ENCODE measurements around the gene EBF4.

The EBF4 gene

DNA sequence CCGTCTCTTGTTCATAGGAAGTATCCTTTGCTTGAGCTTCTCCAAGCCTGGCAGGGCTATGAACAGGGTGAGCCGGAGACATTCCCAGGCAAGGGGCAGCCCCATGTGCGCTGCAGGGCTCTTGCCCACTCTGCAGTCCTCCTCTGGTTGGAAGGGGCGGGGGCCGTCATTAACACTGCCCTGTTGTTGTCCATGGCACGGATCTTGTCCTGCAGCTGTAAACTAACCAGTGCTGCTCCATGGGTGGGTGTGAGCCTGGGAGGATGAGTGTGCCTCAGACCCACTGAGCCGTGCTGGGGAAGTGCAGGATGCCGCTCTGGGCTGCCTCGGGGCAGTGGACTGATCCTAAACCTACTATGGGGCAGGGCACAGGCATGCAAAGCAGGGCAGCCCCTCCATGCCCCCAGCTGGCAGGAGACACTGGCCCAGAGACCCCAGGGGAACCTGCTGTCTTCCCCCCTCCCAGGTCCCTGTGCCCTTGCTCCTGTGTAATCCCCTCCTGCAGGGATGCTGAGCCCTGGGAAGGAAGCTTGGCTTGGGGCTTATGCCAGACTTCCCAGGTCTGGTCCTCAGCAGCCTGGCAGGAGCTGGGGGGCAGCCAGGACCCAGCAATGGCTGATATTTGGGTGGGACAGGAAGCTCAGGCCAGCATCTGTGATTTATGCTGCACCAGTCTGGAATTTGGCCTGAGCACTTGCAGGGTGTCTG lies 8.5 kb downstream of the EBF4 start:
- DNase-seq: no peak

DNA sequence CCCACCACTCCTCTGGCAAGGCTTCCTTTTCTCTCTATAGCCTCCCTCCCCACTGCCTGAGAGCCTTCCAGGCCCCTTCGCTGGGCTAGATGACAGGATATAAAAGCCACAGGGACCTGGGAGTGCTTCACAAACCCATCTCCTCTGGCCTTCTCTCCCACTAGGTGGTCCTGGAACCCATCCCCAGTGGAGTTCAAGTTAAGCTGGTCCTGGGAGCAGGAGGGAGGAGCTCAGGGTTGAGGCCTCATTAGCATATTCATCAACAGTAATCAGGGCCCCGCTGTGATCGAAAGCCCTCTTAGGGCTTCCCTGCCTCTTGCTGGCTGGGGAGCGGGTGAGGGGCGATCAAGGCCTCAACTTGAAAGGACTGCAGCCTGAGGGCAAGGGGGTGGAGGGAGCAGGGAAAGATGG lies 9.1 kb downstream of the EBF4 start:
- DNase-seq: no peak

DNA sequence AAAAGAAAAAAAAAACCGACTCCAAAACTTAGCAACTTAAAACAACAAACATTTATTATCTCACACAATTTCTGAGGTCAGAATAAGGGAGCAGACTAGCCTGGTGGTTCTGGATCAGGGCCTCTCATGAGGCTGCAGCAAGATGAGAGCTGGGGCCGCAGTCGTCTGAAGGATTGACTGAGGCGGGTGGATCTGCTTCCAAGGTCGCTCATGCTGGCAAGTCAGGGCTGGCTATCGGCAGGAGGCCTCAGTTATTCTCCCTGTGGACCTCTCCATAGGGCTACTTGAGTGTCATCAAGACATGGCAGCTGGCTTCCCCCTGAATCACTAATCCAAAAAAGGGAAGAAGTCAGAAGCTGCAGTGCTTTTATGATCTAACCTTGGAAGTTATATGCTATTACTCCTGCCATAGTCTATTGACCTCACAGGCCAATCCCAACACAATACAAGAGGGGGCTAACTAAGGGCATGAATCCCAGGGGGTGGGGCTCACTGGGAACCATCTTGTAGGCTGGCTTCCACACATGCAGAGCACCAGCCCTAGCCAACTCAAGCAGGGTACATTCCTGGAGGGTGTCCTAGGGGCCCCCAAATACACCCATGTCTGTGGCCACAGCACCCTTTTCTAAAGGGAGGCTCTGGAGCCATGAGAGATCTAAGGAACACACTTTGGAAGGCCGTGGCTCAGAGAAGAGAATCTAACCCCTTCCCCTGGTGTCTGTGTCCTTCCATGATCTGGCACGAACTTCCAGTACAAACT lies 11.3 kb downstream of the EBF4 start:
- no peak for DNase-seq

DNA sequence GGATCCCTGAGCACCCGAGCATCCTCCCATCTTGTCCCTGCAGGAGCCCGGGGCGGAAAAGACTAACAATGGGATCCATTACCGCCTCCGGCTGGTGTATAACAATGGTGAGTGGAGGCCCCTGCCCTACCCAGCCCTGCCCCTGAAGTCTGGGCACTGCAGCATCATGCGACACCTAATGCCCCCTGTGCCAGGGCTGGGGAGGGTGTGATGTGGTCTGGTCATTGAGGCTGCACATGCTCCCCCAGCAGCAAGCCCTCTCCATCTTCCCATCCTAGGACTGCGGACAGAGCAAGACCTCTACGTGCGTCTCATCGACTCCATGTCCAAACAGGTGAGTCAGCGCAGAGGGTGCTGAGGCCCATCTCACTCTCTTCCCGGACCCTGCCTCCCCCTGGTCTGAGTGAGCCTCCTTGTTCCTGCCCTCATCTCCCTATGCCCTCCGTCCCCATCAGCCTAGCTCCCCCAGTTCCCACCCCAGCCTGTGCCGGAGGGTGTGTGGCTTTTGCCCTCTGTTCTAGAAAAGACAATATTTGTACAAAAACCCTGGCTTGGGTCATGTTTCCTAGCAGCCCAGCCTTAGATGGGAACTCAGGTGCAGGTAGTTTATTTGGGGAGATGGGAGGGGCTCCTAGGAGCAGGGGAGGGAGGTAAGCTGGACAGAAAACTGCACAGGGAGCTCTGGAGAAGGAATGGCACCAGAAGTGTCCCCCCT lies 13.5 kb downstream of the EBF4 start:
- no peak for DNase-seq

DNA sequence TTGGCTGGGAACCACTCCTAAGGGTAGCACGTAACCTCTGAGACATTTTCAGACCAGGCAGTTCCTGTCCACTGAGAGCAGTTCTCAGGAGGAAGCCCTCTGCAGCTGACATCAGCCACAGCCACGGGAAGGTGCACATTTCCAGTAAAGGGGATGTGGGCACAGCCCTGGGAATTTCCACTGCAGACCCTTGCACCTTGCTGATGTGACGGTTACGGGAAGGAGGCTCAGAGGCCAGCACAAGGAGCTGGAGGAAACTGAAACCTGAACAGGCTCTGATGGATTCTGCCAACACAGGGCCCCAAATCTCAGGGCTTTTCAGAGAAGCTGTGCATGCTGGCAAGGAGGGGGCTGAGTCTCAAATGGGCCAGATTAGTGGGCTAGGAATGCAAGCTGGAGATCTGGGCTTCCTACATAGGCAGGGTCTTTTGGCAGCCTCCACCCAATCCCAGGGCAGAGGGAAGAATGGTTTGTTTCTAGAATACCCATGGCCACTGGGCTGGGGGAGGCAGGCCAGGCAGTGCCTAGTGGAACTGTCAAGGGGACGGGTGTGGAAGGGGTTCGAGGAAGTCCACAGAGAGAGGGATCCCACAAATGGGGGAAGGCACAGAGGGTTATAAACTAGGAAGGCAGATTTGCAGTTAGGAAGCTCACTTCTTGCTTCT lies 14.2 kb downstream of the EBF4 start:
- no peak for DNase-seq

DNA sequence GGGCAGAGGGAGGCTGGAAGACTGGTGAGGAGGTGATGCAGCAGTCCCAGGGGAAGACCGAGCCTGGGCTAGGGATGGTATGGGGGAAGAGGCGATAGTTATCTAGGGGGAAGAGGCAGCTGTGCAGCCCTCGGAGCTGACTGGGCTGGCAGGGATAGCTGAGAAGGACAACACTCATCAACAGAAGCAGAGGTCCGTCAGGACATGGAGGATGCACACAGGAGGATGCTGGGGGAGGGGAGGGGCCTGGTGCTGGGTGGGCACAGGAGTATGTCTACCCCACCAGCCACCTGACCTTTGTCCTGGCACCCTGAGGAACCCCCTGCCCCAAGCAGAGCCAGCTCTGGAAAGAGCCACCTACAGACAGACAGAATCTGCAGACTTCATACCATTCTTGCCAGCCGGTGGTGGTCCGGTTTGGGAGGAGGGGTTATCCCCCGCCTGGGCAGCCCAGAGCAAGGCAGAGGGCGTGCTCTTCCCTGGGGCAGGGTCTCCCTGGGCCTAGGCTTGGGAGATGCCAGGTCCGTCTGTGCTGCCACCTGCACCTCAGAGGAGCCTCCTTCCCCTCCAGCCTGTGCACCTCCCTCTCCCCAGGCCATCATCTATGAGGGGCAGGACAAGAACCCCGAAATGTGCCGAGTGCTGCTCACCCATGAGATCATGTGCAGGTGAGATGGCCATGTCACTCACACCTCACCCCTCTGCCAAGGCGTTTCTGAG lies 14.9 kb downstream of the EBF4 start:
- DNase-seq: no peak

DNA sequence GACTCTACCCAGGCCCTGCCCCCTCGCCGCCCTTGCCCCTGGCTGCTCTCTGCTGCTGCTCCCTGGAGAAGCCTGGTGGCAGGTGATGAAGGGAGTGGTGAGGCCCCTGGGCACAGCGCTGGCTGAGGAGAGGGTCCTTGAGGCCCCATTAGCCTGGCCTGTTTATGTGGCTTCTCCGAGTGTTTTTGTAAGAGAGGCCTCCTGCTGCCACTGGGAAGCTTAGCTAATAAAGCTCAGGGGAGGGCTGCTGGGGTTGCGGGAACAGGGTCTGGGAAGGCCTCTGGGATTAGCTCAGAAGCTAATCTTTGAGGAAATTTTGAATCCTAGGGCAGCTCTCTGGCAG lies 15.5 kb downstream of the EBF4 start:
- DNase-seq: no peak

DNA sequence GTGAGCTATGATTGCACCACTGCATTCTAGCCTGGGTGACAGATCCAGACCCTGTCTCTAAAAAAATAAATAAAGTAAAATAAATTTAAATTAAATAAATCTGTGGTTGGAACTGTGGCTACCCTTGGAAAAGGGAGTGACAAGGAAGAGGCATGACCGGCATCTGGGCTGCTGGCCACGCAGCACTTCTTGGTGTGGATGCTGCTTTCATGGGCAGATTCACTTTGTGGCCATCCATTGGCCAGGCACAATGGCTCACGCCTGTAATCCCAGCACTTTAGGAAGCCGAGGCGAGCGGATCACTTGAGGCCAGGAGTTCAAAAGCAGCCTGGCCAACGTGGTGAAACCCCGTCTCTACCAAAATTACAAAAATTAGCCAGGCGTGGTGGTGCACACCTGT lies 16.1 kb downstream of the EBF4 start:
- no peak for DNase-seq

DNA sequence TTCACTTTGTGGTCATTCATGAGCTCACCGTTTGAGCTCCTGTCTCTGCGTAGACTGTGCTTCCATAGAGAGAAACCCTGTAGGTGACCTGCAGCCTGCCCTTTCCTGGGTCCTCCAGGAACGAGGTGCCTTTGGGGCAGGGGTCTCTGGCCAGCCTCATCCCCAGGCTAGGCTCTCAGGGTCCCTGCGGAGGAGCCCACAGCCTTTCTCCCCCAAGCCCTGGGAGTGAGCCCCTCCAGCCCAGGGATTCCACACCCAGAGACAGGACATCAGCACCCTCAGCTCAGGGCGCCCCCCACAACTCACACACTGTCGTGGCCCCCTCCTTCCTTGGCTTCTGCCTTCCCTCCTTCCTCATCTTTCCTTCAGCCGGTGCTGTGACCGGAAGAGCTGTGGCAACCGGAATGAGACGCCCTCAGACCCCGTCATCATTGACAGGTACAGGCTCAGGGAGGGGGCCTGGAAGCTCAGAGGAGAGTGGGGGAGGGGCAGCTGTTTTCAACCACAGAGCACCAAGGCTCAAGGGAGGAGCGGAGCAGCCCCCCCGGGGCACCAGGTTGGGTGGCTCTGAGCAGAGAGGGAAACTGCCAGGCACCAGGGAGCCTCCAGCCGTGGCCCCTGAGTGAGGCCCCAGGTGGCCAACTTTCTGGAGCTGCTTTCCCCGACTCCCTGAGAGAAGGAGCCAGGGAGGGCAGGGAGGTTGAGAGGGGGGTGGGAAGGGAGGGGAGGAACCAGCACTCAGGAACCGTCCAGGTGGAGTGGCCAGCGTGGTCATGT lies 16.8 kb downstream of the EBF4 start:
- no peak for DNase-seq

DNA sequence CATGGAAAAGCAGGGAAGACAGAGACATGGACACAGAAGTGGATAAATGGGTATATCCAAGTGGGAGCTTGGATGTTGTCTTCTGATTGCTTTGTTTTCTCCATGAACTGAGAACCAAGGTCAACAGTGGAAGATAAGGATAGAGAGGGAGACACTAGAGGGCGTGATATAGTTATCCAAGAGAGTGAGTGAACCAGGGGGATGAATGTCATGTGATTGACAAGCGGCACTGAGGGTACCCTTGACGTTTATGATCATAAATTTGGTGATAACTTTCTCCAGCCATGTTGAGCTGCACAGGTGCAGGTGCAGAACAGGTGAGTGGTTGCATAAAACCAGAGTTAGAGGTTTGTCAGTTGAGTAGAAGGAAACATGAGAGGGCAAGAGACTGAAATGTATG lies 20.7 kb downstream of the EBF4 start:
- no peak for DNase-seq

DNA sequence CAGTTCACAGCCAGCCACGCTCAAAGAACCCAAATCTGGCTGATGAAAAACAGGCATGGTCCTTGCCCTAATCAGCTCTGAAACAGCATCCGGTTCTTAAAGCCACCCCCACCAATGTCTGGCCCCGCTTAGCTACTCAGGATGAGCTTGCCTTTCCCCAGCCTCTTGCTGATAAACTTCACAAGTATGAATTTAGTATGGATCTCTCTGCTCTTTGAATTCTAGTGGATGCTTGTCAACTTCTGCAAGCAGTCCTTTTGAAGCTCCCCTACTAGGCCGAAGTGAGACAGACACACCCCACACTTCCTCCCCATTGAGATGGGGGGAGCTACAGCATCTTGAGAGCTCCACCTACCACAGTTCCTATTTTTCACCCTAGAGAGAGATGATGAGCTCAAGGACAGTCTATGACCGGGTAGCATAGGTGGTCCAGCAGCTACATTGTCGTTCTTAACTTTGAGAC lies 36.7 kb downstream of the EBF4 start:
- DNase-seq: no peak

DNA sequence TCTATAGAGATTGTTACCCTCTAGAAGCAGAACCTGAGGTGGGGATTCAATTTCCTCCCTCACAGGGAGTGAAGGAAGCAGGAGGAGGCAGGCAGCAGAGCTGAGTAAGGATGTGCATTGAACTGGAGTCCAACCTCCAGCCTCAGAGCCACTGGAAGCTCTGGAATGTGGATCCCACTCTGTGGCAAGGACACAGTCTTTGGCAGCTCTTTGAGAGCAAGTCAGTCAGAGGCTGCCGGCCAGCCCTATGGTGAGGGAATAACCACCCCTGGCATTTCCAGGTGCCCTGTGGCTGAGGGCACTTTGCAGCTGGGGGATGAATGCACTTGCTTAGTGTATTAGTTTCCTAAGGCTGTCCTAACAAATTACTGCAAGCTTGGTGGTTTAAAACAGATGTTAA lies 37.2 kb downstream of the EBF4 start:
- DNase-seq: no peak

DNA sequence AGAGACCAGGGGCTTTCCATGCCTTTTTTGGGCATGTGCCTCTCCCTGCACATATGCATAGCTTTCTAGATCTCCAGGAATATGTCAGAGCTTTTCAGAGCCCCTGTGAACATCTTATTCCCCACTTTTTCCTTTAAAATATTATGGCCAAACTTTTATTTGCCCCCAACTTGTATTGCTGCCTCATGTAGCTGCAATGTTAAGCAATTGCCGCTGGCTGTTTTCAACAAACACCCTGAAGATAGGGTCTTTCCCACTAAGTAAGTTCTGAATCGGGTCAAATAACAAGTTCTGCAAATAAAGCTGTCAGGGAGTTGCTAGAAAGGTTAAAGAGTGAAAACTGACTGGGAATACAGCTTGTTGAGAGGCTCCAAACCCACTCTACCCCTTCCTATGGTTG lies 42.3 kb downstream of the EBF4 start:
- DNase-seq: no peak

DNA sequence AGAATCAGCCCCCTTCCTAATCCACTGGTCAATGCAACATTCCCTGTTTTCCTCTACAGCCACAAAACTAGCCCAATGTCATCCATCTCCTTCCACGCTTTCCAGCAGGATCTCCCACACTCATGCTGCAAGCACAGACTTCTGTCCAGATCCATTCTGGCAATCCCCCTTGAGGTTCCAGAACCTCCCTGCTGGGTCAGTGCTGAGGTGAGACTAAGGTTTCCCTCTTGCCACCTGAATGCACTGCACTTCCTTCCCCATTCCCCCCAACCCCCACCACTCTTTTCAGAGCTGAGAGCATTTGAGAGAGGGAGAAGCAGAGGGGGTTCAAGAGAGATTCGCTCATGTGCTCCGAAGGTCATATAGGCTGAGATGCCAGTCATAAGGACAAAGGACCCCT lies 43.9 kb downstream of the EBF4 start:
- no peak for DNase-seq

DNA sequence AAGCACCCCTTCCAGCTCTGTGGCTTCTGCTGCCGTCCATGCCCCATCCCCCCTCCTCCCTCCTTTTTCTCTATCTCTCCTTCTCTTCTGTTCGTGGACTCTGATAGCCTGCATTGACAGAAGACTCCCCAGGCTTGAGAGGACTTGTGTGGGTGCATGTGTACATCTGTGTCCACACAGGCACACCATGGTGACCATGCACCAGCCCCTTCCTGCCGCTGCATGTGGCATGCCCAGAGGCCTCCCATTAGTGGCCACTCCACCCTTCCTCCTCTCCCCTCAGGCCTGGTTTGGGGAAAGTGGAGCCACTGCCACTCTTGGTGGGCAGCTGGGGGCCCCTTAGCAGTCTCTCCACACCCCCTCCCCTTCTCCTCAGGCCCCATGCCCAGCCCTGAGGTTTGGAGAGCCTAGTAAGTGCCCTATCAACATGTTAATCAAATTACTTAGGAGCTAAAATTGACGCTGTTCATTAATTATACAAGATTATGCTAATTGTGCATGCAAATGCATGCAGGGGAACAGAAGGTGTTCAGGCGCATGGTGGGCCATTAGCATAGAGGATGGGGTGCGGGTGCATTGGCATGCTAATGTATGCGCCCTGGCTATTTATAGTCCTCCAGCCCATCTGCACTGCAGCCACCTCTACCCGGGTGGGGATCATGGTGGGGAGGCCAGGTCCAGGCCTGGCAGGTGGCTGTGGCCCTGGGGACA lies 45.9 kb downstream of the EBF4 start:
- DNase-seq: no peak

DNA sequence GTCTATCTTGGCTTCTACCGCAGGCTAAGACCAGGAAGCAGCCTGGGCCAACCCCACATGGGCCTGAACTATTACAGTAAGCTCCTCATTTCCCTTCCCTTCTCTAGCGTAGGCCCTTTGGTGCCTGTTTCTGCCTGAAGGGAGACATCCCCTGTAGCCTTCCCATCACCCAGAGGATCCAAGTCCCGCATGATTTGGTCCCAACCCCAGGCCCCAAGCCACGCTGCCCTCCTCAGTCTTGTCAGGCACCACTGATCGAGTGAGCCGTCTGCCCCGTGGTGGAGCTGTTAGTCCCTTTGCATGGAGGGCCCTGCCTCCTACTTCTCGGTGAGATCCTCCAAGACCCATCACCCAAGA lies 46.4 kb downstream of the EBF4 start:
- DNase-seq: no peak

DNA sequence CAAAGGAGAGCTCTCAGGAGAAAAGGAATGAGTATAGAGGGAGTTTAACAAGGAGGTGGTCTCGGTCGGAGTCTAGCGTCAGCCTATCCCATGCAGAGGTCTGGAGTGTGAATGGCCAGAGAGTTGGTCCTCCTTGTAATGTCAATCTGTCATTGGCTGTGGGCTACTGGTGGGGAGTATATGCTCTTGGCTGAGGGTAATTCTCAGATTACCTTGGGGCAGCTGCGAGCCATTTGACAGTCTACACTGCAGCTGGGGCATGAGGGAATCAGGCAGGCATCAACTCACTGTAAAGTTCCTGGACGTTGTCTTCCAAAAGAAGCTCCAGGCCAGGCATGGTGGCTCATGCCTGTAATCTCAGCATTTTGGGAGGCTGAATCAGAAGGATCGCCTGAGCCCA lies 48.1 kb downstream of the EBF4 start:
- no peak for DNase-seq

DNA sequence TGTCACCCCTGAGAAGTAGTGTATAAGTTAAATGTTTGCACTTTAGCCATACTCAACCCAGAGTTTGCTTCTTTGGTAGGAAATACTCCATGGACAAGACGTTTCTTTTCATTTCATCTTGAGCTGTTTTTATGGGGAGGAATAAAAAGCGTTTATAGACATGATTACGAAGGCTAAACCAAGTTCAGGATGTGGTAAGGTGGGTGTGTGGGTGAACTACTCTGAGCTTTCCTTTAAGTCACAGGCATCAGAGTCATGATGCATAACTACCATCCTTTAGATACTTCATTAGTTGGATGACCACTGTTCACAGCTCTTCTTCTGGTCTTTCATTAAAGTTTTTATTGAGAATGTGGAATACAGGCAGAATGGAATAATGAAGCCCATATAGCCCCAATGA lies 48.9 kb downstream of the EBF4 start:
- DNase-seq: no peak

DNA sequence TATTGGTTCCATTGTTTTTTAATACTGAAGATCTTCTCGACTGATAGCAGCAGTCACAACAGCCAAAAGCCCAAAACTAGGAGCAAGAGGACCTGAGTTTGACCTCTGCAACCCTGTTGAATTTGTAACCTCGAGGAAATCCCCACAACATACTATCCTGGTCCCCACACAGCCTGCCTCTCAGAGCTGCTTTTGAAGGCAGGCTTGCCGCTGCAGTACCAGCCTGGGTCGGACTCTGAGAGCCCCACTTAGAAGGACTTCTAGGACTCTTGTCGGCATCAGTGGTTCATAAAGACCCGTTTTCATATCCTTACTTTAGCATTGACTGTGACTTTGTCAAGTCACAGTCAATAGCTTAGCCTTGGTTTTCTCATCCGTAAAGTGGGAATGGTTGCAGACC lies 49.3 kb downstream of the EBF4 start:
- DNase-seq: no peak

DNA sequence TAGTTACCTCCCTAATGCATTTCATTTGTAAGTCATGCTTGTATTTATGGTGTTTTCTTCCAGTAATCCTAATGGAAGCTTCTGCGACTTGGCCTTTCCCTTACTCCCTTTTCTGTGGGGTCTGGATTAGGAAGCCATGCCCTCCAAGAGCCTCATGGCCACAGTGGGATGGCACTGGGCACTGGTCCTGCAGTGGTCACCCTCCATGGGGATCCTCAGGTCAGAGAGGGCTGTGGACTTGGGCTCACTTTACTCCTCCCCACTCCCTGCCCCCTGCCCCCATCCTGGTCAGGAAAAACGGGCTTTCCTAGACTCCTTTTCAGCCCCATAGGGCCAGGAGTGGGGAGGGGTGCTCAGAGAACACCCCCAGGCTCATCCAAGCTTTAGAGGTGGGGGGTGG lies 49.9 kb downstream of the EBF4 start:
- DNase-seq: no peak

DNA sequence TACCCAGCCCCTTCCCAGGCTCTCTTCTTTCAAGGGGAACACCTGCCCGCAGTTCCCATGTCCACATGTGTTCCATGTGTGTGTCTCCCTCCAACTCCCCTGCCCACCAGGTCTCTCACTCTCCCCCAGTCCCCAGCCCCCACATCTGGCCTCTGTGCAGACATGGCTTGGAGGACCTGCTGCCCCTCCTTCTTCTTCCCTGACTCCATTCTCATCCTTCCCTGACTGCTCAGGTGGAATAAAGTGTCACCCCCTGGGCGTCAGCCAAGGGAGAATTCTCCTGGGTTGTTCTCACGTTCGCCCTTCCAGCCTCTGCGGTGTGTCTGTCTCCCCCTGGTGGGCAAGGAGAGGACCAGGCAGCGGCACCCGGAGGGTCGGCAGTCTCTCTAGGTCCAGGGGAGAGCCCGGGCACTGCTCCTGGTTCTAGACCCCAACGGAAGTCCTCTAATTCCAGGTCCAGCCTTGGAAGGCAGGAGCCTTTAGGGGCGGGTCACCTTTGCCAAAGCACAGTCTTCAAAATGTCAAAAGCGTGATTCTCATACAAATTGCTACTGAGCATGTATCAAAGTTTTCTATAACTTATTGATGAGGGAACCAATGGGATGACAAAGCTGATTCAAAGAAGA lies 50.5 kb downstream of the EBF4 start:
- peak; percentile 43 for DNase-seq

Data from NK-92 treated with Interleukin-12 subunit alpha and Interleukin-12 subunit beta, amount 100 ng/mL, for 24 hours (cell line).